Tibial nerve (tissue), 4 donors: ENCODE results near the gene ZBTB20. TPM values are rescaled to one million over a fixed set of nuclear protein-coding genes. Genes with fewer than 3 reads are reported as not detected.

ENCODE experiments used
- DNase-seq, 2 donors: peaks; one replicate each; pipeline ENCODE4 v3.0.0-alpha.2; 2019; ENCODE audit warnings: low spot score in 2 of 2
- H3K27ac ChIP-seq, 4 donors: fragments of 200-600 bp; sonication (generic) in 3 of 4; one replicate each; pipeline ENCODE4 v1.5.1; 2017 to 2019; ENCODE audit warnings: mild to moderate bottlenecking in 1 of 4
- H3K27me3 ChIP-seq, 2 donors: fragments of 200-600 bp; sonication (generic) in 1 of 2; one replicate each; pipeline versions ENCODE4 v1.5.1 to v1.6.0; 2017 to 2019
- H3K36me3 ChIP-seq, 3 donors: fragments of 200-600 bp; sonication (generic); one replicate each; pipeline ENCODE4 v1.5.1; 2018 to 2019
- H3K4me1 ChIP-seq, 4 donors: fragments of 200-600 bp; sonication (generic) in 3 of 4; one replicate each; pipeline ENCODE4 v1.5.1; 2017 to 2019
- H3K4me3 ChIP-seq, 4 donors: fragments of 200-600 bp; sonication (generic) in 3 of 4; one replicate each; pipeline ENCODE4 v1.5.1; 2017 to 2019; ENCODE audit warnings: mild to moderate bottlenecking in 1 of 4, moderate library complexity in 1 of 4
- H3K9me3 ChIP-seq, 4 donors: fragments of 200-600 bp; sonication (generic) in 3 of 4; one replicate each; pipeline ENCODE4 v1.5.1; 2017 to 2019
- EP300 ChIP-seq, 2 donors: sonication (generic); formaldehyde crosslinking; IDR thresholded peaks; one replicate each; pipeline ENCODE4 v1.6.1; 2017; ENCODE audit warnings: antibody characterized with exemption in 2 of 2, mild to moderate bottlenecking in 1 of 2
- POLR2A ChIP-seq, 2 donors: fragments of 450-650 bp; IDR thresholded peaks; one replicate each; pipeline ENCODE4 v1.6.1; 2017; ENCODE audit warnings: antibody characterized with exemption in 2 of 2, mild to moderate bottlenecking in 2 of 2, moderate library complexity in 2 of 2
- WGBS, 2 donors: methylation state at CpG; one replicate each; pipeline ENCODE4 v1.1.5; 2018; 5-methylcytosine and 5-hydroxymethylcytosine counted together
- total RNA-seq, 4 donors: library from RNA; depleted of rRNA; stranded (reverse); fragments of >200 nt; gene quantifications; one replicate each; pipeline ENCODE4 v1.1.0, GENCODE V29; 2016
- TF ChIP-seq, protein P1 (sequence below), 5 experiments: fragments of 200-600 bp in 3 of 5; fragments of 450-650 bp in 2 of 5; sonication (generic) in 3 of 5; IDR thresholded peaks; one replicate each; pipeline ENCODE4 v1.5.1; 2016 to 2019; ENCODE audit warnings: antibody characterized with exemption in 5 of 5, mild to moderate bottlenecking in 3 of 5, moderate library complexity in 2 of 5

The ZBTB20 gene
- total RNA-seq, 4 donors from 2014 or later = 63.3 to 127 (median 102) TPM

DNA sequence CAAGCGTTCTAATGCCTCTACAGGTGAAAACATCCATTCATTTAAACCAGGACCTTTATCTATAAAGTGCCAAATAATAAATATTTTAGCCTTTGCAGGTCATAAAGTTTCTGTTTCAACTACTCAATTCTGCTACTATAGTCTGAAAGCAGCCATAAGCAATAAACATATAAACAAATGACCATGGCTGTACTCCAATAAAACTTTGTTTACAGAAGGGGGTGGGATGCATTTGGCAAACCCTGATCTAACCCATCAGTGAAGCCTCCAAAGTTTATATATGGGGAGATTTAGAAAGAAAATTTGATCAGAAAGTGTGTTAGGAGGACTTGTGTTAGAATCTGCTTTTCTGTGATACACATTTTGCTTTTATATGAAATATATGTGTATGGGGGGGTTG is 161.3 kb downstream of the ZBTB20 start:
- Histone ChIP-seq H3K4me1 (peaks cover 0 to 10% (median 0%) of the 10 kb centered on the region in 4 donors), H3K9me3 (no peaks in the 10 kb centered on the region), H3K36me3 (no peaks in the 10 kb centered on the region), H3K27ac (no peak overlapping the region), H3K4me3 (no peak overlapping the region), H3K27me3 (no peaks in the 10 kb centered on the region)
- no peak for DNase-seq
- WGBS, 2 donors = 97 to 100% methylated on average over 1 of the region's 1 CpG
- TF ChIP-seq, protein P1, sequence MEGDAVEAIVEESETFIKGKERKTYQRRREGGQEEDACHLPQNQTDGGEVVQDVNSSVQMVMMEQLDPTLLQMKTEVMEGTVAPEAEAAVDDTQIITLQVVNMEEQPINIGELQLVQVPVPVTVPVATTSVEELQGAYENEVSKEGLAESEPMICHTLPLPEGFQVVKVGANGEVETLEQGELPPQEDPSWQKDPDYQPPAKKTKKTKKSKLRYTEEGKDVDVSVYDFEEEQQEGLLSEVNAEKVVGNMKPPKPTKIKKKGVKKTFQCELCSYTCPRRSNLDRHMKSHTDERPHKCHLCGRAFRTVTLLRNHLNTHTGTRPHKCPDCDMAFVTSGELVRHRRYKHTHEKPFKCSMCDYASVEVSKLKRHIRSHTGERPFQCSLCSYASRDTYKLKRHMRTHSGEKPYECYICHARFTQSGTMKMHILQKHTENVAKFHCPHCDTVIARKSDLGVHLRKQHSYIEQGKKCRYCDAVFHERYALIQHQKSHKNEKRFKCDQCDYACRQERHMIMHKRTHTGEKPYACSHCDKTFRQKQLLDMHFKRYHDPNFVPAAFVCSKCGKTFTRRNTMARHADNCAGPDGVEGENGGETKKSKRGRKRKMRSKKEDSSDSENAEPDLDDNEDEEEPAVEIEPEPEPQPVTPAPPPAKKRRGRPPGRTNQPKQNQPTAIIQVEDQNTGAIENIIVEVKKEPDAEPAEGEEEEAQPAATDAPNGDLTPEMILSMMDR (IDR thresholded peaks at IDR 0.05) = no peak
- TF ChIP-seq POLR2A (IDR thresholded peaks at IDR 0.05) = no peak
- TF ChIP-seq EP300 (IDR thresholded peaks at IDR 0.05) = no peak

- no peaks in the 10 kb centered on the region for H3K27me3 ChIP-seq
- no peak overlapping the region for H3K4me3 ChIP-seq
- peaks cover 0 to 10% (median 0%) of the 10 kb centered on the region in 4 donors for H3K4me1 ChIP-seq
- TF ChIP-seq, protein P1 (IDR thresholded peaks at IDR 0.05) = no peak
- no peak for TF ChIP-seq POLR2A (IDR thresholded peaks at IDR 0.05)
- TF ChIP-seq EP300 (IDR thresholded peaks at IDR 0.05) = no peak
- no peaks in the 10 kb centered on the region for H3K9me3 ChIP-seq
- DNase-seq = no peak
- no peak overlapping the region for H3K27ac ChIP-seq
- 68 to 74% methylated on average over 6 of the region's 6 CpGs for WGBS, 2 donors
- H3K36me3 ChIP-seq = no peaks in the 10 kb centered on the region
Measured at GRCh38 chr3:114983248-114983647, 163.8 kb downstream of the ZBTB20 start.

DNA sequence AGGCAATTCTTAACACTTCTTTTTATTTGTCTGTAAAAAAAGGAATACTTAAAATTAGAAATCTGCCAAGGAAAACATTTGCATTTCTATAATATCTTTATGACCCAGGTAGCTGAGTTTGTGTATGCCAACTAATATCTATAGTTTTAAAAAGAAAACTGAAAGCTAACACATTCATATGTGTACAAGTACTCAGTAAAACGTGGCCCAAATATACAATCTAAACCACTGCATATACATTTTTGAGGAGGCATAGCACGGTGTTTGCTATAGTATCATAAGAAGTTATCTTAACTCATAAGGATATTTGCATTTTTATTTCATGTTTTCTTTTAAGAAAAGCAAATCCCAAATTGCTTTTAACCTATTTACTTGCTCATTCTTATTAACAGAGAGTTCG is 172.7 kb downstream of the ZBTB20 start:
- Histone ChIP-seq H3K4me1 (peaks cover 0 to 6% (median 0%) of the 10 kb centered on the region in 4 donors), H3K27ac (no peak overlapping the region), H3K27me3 (no peaks in the 10 kb centered on the region), H3K9me3 (no peaks in the 10 kb centered on the region), H3K4me3 (no peak overlapping the region), H3K36me3 (peaks cover 2 to 26% (median 4%) of the 10 kb centered on the region in 3 donors)
- WGBS, 2 donors = 90 to 94% methylated on average over 3 of the region's 3 CpGs
- DNase-seq = no peak
- TF ChIP-seq POLR2A (IDR thresholded peaks at IDR 0.05) (no peak), EP300 (IDR thresholded peaks at IDR 0.05) (no peak)
- TF ChIP-seq, protein P1 (IDR thresholded peaks at IDR 0.05) = no peak

- no peak for DNase-seq
- H3K9me3 ChIP-seq = no peaks in the 10 kb centered on the region
- TF ChIP-seq POLR2A (IDR thresholded peaks at IDR 0.05) (no peak), EP300 (IDR thresholded peaks at IDR 0.05) (no peak)
- TF ChIP-seq, protein P1 (IDR thresholded peaks at IDR 0.05) = no peak
- no peak overlapping the region for H3K4me3 ChIP-seq
- no peaks in the 10 kb centered on the region for H3K27me3 ChIP-seq
- 77 to 84% methylated on average over 3 of the region's 3 CpGs for WGBS, 2 donors
- H3K27ac ChIP-seq = no peak overlapping the region
- H3K4me1 ChIP-seq = peaks cover 0 to 6% (median 0%) of the 10 kb centered on the region in 4 donors
- H3K36me3 ChIP-seq = peaks cover 2 to 26% (median 4%) of the 10 kb centered on the region in 3 donors
Measured at GRCh38 chr3:114973536-114973935, 173.6 kb downstream of the ZBTB20 start.

DNA sequence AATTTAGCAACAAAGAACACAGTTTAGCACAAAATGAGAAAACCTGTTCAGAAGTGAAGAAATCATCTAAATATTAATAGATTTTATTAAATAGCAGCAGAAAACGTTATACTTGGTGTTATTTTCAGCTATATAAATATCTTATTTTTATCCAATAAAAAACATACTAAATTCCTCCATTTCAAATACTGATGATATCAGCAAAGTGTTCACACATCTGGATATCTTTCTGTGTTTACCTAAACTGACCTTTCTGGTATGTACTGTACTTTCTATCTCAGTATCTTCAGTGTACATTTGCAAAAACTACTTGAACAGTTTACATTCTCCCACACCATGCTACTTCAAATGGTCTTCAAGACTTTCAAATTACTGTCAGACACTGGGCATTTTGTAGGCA is 179.9 kb downstream of the ZBTB20 start:
- Histone ChIP-seq H3K4me3 (no peak overlapping the region), H3K9me3 (no peaks in the 10 kb centered on the region), H3K27me3 (no peaks in the 10 kb centered on the region), H3K4me1 (peaks cover 0 to 15% (median 0%) of the 10 kb centered on the region in 4 donors), H3K27ac (no peak overlapping the region), H3K36me3 (peaks cover 0 to 21% (median 2%) of the 10 kb centered on the region in 3 donors)
- 38 to 54% methylated on average over 1 of the region's 1 CpG for WGBS, 2 donors
- TF ChIP-seq POLR2A (IDR thresholded peaks at IDR 0.05) = no peak
- no peak for TF ChIP-seq EP300 (IDR thresholded peaks at IDR 0.05)
- TF ChIP-seq, protein P1 (IDR thresholded peaks at IDR 0.05) = no peak
- DNase-seq = no peak
